Smooth muscle cell (in vitro differentiated cells): Measurements from ENCODE around the gene CHRNE. TPM values are rescaled to one million over a fixed set of nuclear protein-coding genes. Genes with fewer than 3 reads are reported as not detected.

Experiments used
- DNase-seq: peaks from one replicate; lab custom pipeline; 2025; ENCODE audit not compliant: unreplicated experiment; lab: John Stamatoyannopoulos, UW
- H2AFZ ChIP-seq: fragments of 200-600 bp; sonication (generic); 2 replicates; pipeline ENCODE4 v1.6.0; 2016; ENCODE audit warnings: antibody characterized with exemption, low read depth, mild to moderate bottlenecking
- H3F3A ChIP-seq: fragments of 200-600 bp; sonication (generic); 2 replicates; pipeline ENCODE4 v1.6.0; 2017; ENCODE audit warnings: antibody characterized with exemption, low read depth
- H3K27ac ChIP-seq: fragments of 200-600 bp; sonication (generic); 2 replicates; pipeline ENCODE4 v1.5.1; 2016; ENCODE audit warnings: low read depth, mild to moderate bottlenecking
- H3K27me3 ChIP-seq: fragments of 200-600 bp; sonication (generic); 2 replicates; pipeline ENCODE4 v1.6.1; 2016; ENCODE audit warnings: low read depth, mild to moderate bottlenecking
- H3K36me3 ChIP-seq: fragments of 200-600 bp; sonication (generic); 2 replicates; pipeline ENCODE4 v1.5.1; 2016; ENCODE audit warnings: low read depth
- H3K4me1 ChIP-seq: fragments of 200-600 bp; sonication (generic); 2 replicates; pipeline ENCODE4 v1.5.1; 2016; ENCODE audit warnings: low read depth
- H3K4me2 ChIP-seq: fragments of 200-600 bp; sonication (generic); 2 replicates; pipeline ENCODE4 v1.6.0; 2016; ENCODE audit warnings: mild to moderate bottlenecking
- H3K4me3 ChIP-seq: fragments of 200-600 bp; sonication (generic); 2 replicates; pipeline ENCODE4 v1.5.1; 2016; ENCODE audit warnings: mild to moderate bottlenecking
- H3K79me2 ChIP-seq: fragments of 200-600 bp; sonication (generic); 2 replicates; pipeline ENCODE4 v1.6.0; 2016; ENCODE audit warnings: low read depth, mild to moderate bottlenecking
- H3K9ac ChIP-seq: fragments of 200-600 bp; sonication (generic); 2 replicates; pipeline ENCODE4 v1.6.0; 2016; ENCODE audit warnings: low read depth
- H3K9me3 ChIP-seq: fragments of 200-600 bp; sonication (generic); replicated peaks from 2 replicates; pipeline ENCODE4 v1.5.1; 2016; ENCODE audit warnings: low read depth
- H4K20me1 ChIP-seq: fragments of 200-600 bp; sonication (generic); 2 replicates; pipeline ENCODE4 v1.6.0; 2016; ENCODE audit warnings: low read depth
- WGBS: methylation state at CpG from one replicate; pipeline ENCODE4 v1.1.7; 2016; ENCODE audit warnings: low lambda C conversion rate; 5-methylcytosine and 5-hydroxymethylcytosine counted together
- polyA plus RNA-seq: library from polyadenylated mRNA; unstranded; fragments of >200 nt; fragmentation: Nextera tagmentation; extraction: Ambion mirVana; gene quantifications from 2 replicates; pipeline ENCODE4 v1.2.1, GENCODE V29; 2016
- total RNA-seq: library from RNA; depleted of rRNA; stranded (reverse); fragments of >200 nt; gene quantifications from 2 replicates; pipeline ENCODE4 v1.2.3, GENCODE V29; 2014
- TF ChIP-seq, protein P1 (sequence below): fragments of 200-600 bp; sonication (generic); IDR thresholded peaks from 2 replicates; pipeline ENCODE4 v1.5.1; 2017; ENCODE audit warnings: borderline replicate concordance, mild to moderate bottlenecking, antibody characterized with exemption; ENCODE audit not compliant: insufficient read depth, poor library complexity, severe bottlenecking

The CHRNE gene
- total and polyA plus RNA-seq, 2 experiments from 2014 or later: 1.7 to 2.7 TPM

DNA sequence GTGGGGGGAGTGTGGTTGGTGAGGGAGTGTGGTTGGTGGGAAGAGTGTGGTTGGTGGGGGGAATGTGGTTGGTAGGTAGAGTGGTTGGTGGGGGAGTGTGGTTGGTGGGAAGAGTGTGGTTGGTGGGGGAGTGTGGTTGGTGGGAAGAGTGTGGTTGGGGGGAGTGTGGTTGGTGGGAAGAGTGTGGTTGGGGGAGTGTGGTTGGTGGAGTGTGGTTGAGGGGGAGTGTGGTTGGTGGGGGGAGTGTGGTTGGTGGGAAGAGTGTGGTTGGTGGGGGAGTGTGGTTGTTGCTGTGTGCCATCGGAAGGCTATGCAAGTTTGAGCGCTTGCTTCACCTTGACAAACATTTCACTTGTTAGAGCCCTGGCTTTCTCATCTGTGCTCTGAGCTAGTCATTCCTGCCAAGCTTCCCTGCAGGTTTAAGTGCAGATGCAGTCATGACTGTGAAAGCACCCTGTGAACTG is 49.7 kb downstream of the CHRNE start:
- Histone ChIP-seq H3K27ac (peak overlapping the region; percentile 86), H3K79me2 (peaks cover 18% of the 10 kb centered on the region), H4K20me1 (peaks cover 68% of the 10 kb centered on the region), H3K4me1 (peaks cover 18% of the 10 kb centered on the region), H3K4me3 (no peak overlapping the region), H3K4me2 (no peak overlapping the region), H3K9ac (no peak overlapping the region), H3K9me3 (no peaks in the 10 kb centered on the region), H3K36me3 (no peaks in the 10 kb centered on the region), H3F3A (peaks cover 2% of the 10 kb centered on the region), H3K27me3 (no peaks in the 10 kb centered on the region), H2AFZ (no peak overlapping the region)
- DNase-seq: no peak
- TF ChIP-seq, protein P1, sequence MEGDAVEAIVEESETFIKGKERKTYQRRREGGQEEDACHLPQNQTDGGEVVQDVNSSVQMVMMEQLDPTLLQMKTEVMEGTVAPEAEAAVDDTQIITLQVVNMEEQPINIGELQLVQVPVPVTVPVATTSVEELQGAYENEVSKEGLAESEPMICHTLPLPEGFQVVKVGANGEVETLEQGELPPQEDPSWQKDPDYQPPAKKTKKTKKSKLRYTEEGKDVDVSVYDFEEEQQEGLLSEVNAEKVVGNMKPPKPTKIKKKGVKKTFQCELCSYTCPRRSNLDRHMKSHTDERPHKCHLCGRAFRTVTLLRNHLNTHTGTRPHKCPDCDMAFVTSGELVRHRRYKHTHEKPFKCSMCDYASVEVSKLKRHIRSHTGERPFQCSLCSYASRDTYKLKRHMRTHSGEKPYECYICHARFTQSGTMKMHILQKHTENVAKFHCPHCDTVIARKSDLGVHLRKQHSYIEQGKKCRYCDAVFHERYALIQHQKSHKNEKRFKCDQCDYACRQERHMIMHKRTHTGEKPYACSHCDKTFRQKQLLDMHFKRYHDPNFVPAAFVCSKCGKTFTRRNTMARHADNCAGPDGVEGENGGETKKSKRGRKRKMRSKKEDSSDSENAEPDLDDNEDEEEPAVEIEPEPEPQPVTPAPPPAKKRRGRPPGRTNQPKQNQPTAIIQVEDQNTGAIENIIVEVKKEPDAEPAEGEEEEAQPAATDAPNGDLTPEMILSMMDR: no peak
- WGBS: 100% methylated on average over 1 of the region's 2 CpGs

DNA sequence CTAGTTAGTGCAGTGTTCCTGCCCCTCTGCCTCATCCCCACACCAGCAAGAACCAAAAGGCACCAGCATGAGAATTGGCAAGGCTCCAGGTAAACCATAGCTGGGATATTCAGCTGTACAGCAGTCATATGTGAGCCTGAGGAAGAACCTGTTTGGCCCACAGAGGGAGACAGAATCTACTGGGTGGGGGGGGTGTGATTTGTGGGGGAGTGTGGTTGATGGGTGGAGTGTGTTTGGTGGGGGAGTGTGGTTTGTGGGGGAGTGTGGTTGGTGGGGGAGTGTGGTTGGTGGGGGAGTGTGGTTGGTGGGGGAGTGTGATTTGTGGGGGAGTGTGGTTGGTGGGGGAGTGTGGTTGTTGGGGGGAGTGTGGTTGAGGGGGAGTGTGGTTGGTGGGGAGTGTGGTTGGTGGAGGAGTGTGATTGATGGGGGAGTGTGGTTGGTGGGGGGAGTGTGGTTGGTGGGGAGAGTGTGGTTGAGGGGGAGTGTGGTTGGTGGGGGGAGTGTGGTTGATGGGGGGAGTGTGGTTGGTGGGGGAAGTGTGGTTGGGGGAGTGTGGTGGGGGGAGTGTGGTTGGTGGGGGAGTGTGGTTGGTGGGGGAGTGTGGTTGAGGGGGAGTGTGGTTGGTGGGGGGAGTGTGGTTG is 50.2 kb downstream of the CHRNE start:
- Histone ChIP-seq H3K4me2 (no peak overlapping the region), H3K27me3 (no peaks in the 10 kb centered on the region), H3K9ac (no peak overlapping the region), H2AFZ (no peak overlapping the region), H4K20me1 (peaks cover 68% of the 10 kb centered on the region), H3K4me3 (no peak overlapping the region), H3K79me2 (peaks cover 14% of the 10 kb centered on the region), H3K9me3 (no peaks in the 10 kb centered on the region), H3K36me3 (no peaks in the 10 kb centered on the region), H3K27ac (peak overlapping the region; percentile 31), H3F3A (peaks cover 2% of the 10 kb centered on the region), H3K4me1 (peaks cover 12% of the 10 kb centered on the region)
- TF ChIP-seq, protein P1: no peak
- no peak for DNase-seq

DNA sequence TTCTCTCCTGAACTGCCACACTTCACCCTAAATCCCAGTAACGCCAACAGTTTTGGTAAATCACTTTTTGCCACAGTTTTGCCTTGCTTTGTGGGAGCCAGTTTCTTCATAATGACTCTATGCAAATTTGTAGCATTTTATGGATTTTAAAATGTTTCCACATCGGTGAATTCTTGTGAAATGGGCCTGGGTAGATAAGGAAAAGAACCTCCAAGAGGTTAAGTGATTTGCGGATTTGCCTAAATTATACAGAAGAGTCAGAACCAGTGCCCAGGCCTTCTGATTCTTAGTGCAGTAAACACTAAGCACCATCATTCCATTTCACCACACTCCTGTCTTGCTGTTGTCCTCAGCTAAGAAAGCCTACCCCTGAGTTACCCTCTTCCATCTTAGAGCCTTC is 51.8 kb downstream of the CHRNE start:
- DNase-seq: no peak

More for the DNA sequence above, 51.8 kb downstream of the CHRNE start:
- H3K9me3 ChIP-seq: no peaks in the 10 kb centered on the region
- H3F3A ChIP-seq: peaks cover 2% of the 10 kb centered on the region
- no peaks in the 10 kb centered on the region for H3K36me3 ChIP-seq
- TF ChIP-seq, protein P1: no peak
- H4K20me1 ChIP-seq: peaks cover 71% of the 10 kb centered on the region
- 65% methylated on average over 3 of the region's 3 CpGs for WGBS
- no peak overlapping the region for H2AFZ ChIP-seq
- peaks cover 9% of the 10 kb centered on the region for H3K4me1 ChIP-seq
- no peaks in the 10 kb centered on the region for H3K27me3 ChIP-seq
- H3K9ac ChIP-seq: no peak overlapping the region
- H3K27ac ChIP-seq: peak overlapping the region; percentile 82
- no peak overlapping the region for H3K4me2 ChIP-seq
- H3K4me3 ChIP-seq: no peak overlapping the region
- peaks cover 19% of the 10 kb centered on the region for H3K79me2 ChIP-seq
